NCI-H2081 (cell line): ENCODE results near the gene UNC5A.

Experiments
- DNase-seq, 2 experiments: peaks; one replicate each; lab custom pipeline; 2025; lab: John Stamatoyannopoulos, UW

The UNC5A gene

GRCh38 chr5:176899296-176899891 is 89.0 kb downstream of the UNC5A start, which contains the start of gene HK3:
Gene HK3 (minus strand): TSS chr5:176899346. CDS start chr5:176896159, 3,187 bp downstream.
- no peak for DNase-seq

GRCh38 chr5:176899946-176900779 is 89.8 kb downstream of the UNC5A start:
- no peak for DNase-seq

- DNase-seq: no peak
Observed at GRCh38 chr5:176900780-176901204, 90.4 kb downstream of the UNC5A start.

DNA sequence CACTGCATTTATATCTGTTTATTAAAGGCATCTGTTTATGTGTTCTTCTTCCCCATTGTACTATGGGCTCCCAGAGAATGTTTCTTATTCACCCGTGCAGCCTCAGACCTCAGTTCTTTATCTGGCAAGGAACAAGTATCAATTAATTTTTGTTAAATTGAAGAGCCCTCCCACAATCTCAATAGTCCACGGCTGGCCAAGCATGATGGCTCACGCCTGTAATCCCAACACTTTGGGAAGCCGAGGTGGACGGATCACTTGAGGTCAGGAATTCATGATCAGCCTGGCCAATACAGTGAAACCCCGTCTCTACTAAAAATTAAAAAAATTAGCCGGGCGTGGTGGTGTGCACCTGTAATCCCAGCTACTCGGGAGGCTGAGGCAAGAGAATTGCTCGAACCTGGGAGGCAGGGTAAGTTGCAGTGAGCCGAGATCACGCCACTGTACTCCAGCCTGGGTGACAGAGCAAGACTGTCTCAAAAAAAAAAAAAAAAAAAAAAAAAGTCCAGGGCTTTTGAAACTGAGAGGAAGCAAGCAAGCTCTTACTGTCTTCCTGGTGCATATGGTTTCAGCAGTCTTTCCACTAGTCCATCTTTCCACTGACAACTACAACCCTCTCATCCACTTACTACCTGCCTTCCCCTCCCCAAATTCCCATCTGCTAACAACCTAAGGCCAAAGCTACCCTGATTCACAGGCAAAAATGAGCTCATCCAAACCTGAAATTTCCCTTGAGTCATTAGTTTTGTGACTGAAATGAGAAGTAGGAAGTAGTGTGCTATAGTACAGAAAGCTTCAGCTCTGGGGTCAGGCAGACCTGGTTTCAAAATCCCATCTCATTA is 91.1 kb downstream of the UNC5A start:
- no peak for DNase-seq

- no peak for DNase-seq
Observed at GRCh38 chr5:176902102-176902814, 91.9 kb downstream of the UNC5A start.

GRCh38 chr5:176902911-176903664 is 92.7 kb downstream of the UNC5A start:
- no peak for DNase-seq

DNA sequence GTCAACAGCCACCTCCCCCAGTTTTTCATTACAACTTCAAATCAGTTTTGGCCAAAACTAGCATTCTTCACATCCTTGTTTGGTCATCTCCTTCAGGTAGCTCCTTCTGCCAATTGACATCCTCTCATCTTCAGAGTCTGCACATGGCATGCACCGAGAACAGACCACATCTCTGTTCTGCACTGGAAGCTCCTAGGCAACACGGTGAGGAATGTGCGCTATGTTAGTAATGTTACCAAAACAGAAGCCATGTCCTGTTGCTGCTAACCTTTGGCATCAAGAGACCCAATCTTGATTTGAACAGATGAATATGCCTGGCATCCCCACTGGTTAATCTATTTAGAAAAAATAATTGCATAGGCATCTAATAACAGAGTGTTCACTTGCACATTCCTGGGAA is 93.9 kb downstream of the UNC5A start:
- no peak for DNase-seq

DNA sequence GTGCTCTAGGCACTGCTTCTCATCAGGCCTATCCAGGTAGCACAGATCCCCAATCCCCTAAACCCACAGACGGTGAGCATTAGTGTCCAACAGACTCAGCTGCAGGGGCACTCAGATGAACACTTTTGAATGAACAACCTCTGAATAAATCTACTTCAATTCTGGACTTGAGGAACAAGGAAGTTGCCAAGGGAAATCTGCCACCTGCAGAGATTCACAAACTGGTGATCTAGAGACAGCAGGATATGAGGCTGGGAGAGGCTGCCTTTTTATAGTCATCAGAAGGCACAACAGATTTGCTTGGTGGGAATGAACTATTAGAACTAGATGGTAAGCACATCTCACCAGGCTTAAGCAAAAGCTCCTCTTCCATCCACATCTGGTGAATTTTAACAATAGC is 95.8 kb downstream of the UNC5A start:
- DNase-seq: no peak

GRCh38 chr5:176906796-176907195 is 96.4 kb downstream of the UNC5A start:
- DNase-seq: no peak

DNA sequence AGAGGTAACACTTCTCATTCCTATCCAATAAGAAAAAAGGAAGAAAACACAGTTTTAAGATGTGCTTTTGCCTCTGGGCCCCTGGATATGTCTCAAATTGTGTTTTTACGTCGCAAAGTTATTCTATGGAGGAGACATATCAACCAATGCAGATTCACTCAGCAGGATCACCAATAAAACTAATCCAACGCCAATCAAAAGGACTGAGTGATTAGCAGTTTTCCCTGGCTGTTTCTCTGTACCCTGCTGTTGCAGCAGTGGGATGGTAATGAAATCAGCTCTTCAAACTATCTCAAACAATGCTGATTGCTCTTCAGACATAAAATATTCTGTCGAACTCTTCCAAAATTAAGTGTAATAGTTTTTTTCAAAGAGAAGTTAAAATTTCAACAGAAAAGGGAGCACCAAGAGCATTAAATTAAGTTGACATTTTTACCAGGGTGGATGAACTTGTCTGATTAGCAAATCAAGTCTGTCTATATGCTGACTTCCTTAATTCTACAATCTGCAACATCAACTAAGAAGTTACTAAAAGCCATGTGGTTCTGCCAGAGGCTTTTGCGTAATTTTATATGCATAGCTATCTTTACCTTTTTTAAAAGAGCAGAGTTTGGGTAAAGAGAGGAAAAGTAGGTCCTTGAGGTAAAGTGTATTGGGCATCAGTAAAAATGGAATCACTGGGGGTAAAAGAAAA is 98.5 kb downstream of the UNC5A start:
- no peak for DNase-seq

DNA sequence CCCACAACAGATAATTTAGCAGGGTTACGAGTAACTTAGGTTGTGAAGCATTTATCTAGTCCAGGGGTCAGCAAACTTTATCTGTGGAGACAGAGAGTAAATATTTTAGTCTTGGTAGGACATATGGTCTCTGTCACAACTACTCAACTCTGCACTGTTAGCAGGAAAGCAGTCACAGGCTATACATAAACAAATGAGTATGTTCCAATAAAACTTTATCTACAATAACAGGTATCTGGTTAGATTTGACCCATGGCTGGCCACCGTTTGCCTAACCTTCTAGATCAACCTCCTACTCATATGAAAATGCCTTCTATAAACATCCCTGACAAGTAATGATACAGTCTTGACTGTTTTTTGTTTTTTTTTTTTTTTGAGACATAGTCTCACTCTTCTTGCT is 101.8 kb downstream of the UNC5A start:
- no peak for DNase-seq

DNA sequence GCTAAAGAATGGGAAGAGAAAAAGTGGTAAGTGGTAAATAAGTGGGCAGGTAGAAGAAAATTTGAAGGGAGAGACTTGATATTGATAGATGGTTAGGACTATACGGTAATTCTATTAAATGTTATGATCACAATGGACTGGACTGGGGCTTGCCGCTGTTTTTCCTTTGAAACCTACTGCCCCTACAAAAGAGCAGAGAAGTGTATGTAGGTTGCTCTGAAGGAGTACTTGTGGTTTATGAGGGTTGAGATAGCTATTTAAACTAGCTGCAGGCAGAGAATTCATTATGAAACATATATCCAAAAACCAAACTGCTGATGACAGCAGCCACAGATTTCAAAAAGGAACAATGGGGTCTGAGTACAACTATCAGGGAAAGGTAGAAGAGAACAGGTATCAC is 105.5 kb downstream of the UNC5A start:
- no peak for DNase-seq

DNA sequence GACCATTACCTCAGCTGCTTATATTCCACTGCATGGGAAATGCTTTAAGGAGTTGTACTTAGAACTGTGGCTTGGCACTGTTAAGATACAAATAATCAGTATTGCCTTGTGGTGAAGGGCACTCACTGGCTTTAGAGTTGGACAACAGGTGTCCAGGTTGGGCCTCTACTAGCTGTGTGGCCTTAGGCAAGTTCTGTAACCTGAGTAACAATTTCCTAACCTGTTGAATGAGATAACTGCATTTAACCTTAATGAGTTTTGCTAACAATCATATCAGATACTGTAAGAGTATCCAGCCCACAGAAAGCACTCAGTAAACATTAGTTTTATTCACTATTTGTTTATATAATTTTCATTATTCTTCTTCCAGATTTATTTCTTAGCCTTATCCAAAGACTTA is 106.0 kb downstream of the UNC5A start:
- DNase-seq: peak in 1 of 2 experiments; percentile 8

- DNase-seq: no peak
Observed at GRCh38 chr5:176918613-176919012, 108.3 kb downstream of the UNC5A start.

DNA sequence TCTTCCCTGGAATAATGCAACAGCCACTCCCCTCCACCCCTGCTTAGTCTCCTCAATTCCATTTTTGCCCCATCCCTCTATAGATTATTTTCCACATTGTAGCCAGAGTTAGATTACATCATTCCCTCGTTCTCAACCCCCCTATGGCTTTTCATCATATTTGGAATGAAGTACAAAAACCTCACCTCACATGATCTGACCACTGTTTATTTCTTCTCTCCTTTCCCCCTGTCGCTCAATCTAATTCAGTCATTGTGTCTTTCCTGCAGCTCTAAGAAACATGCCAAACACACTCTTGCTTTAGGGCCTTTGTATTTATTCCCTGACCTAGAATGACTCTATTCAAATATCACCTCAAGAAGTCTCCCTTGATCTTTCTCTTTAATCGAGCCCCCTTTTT is 111.4 kb downstream of the UNC5A start:
- no peak for DNase-seq

GRCh38 chr5:176922817-176923216 is 112.5 kb downstream of the UNC5A start:
- DNase-seq: no peak

- no peak for DNase-seq
Observed at GRCh38 chr5:176927562-176927961, 117.2 kb downstream of the UNC5A start.

DNA sequence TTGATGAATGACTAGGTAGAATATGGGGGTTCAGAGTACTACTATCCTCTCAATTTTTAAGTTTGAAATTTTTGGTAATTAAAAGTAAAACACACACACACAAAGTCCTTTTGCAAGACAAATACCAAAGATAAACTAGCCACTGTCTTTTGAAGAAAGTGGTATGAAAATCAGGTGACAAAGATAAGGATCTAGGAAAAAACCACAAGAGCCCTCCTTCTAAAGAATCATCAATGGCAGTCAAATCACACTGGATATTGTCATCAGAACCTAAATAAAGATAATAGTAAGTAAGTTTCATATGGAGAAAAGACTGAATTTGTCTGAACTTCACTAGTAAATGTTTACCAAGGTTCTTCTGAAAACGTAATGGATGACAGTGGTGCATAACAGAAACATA is 119.3 kb downstream of the UNC5A start:
- DNase-seq: no peak
